ENCODE data around the gene ASH1L.
A peak's percentile ranks its signal among the peaks of the same experiment; 100 is the strongest.

ASH1L gene

GRCh38 chr1:155308493-155309422 is 253.8 kb downstream of the ASH1L start, which contains the start of gene FDPS:
TSS of gene FDPS (plus strand) at chr1:155308866. CDS start at chr1:155309790, 924 bp downstream.
- Mint-ChIP-seq H3K4me3 (peak within 1 kb of the TSS; percentile 98), H3K27me3 (no peaks in the 10 kb centered on the region), H3K36me3 (peaks cover 5% of the 10 kb centered on the region), H3K9me3 (ENCODE audit: low read depth) (no peaks in the 10 kb centered on the region), H3K27ac (peak within 1 kb of the TSS; percentile 98), H3K4me1 (ENCODE audit: low read depth) (peaks cover 24% of the 10 kb centered on the region)

- Mint-ChIP-seq H3K27ac (peak overlapping the region; percentile 83), H3K4me1 (ENCODE audit: low read depth) (peaks cover 23% of the 10 kb centered on the region)
These were observed 255.3 kb downstream of the ASH1L start for GRCh38 chr1:155307247-155307740.

GRCh38 chr1:155305881-155306391 is 256.7 kb downstream of the ASH1L start:
- H3K4me3 Mint-ChIP-seq = no peak overlapping the region
- H3K27ac Mint-ChIP-seq = no peak overlapping the region
- H3K9me3 Mint-ChIP-seq (ENCODE audit: low read depth) = no peaks in the 10 kb centered on the region
- H3K4me1 Mint-ChIP-seq (ENCODE audit: low read depth) = peaks cover 17% of the 10 kb centered on the region
- peaks cover 2% of the 10 kb centered on the region for H3K36me3 Mint-ChIP-seq
- peaks cover 2% of the 10 kb centered on the region for H3K27me3 Mint-ChIP-seq

More at GRCh38 chr1:155307247-155307740, 255.3 kb downstream of the ASH1L start:
- Mint-ChIP-seq H3K27me3 (no peaks in the 10 kb centered on the region), H3K36me3 (peaks cover 2% of the 10 kb centered on the region), H3K9me3 (ENCODE audit: low read depth) (no peaks in the 10 kb centered on the region), H3K4me3 (peak overlapping the region; percentile 65)

- Mint-ChIP-seq H3K9me3 (ENCODE audit: low read depth) (no peaks in the 10 kb centered on the region), H3K27ac (no peak overlapping the region), H3K4me1 (ENCODE audit: low read depth) (peaks cover 11% of the 10 kb centered on the region), H3K36me3 (no peaks in the 10 kb centered on the region), H3K4me3 (no peak overlapping the region), H3K27me3 (peaks cover 2% of the 10 kb centered on the region)
These were observed 258.0 kb downstream of the ASH1L start for GRCh38 chr1:155304558-155305063.

GRCh38 chr1:155301342-155301841 is 261.2 kb downstream of the ASH1L start, which contains the start of gene PKLR:
TSS of gene PKLR (minus strand) at chr1:155301438. CDS start at chr1:155301395, 43 bp downstream.
- no peaks in the 10 kb centered on the region for H3K36me3 Mint-ChIP-seq
- H3K27me3 Mint-ChIP-seq = peaks cover 7% of the 10 kb centered on the region
- H3K4me3 Mint-ChIP-seq = no peak within 1 kb of the TSS
- peak within 1 kb of the TSS; percentile 58 for H3K27ac Mint-ChIP-seq
- no peaks in the 10 kb centered on the region for H3K4me1 Mint-ChIP-seq (ENCODE audit: low read depth)
- H3K9me3 Mint-ChIP-seq (ENCODE audit: low read depth) = no peaks in the 10 kb centered on the region

GRCh38 chr1:155300553-155301329 is 261.9 kb downstream of the ASH1L start:
- Mint-ChIP-seq H3K27me3 (peaks cover 7% of the 10 kb centered on the region), H3K36me3 (no peaks in the 10 kb centered on the region), H3K9me3 (ENCODE audit: low read depth) (no peaks in the 10 kb centered on the region), H3K4me1 (ENCODE audit: low read depth) (peaks cover under 1% of the 10 kb centered on the region), H3K27ac (no peak overlapping the region), H3K4me3 (no peak overlapping the region)

- Mint-ChIP-seq H3K27me3 (peaks cover 10% of the 10 kb centered on the region), H3K9me3 (ENCODE audit: low read depth) (no peaks in the 10 kb centered on the region), H3K4me3 (no peak overlapping the region), H3K27ac (no peak overlapping the region), H3K36me3 (no peaks in the 10 kb centered on the region), H3K4me1 (ENCODE audit: low read depth) (peaks cover 3% of the 10 kb centered on the region)
These were observed 262.6 kb downstream of the ASH1L start for GRCh38 chr1:155300024-155300423.

GRCh38 chr1:155297384-155297783 is 265.2 kb downstream of the ASH1L start:
- Mint-ChIP-seq H3K4me3 (no peak overlapping the region), H3K4me1 (ENCODE audit: low read depth) (peaks cover 7% of the 10 kb centered on the region), H3K27me3 (peaks cover 19% of the 10 kb centered on the region), H3K36me3 (no peaks in the 10 kb centered on the region), H3K27ac (no peak overlapping the region), H3K9me3 (ENCODE audit: low read depth) (no peaks in the 10 kb centered on the region)

- H3K4me3 Mint-ChIP-seq = no peak overlapping the region
- H3K4me1 Mint-ChIP-seq (ENCODE audit: low read depth) = peaks cover 7% of the 10 kb centered on the region
- H3K27me3 Mint-ChIP-seq = peaks cover 19% of the 10 kb centered on the region
- no peaks in the 10 kb centered on the region for H3K36me3 Mint-ChIP-seq
- H3K9me3 Mint-ChIP-seq (ENCODE audit: low read depth) = no peaks in the 10 kb centered on the region
- H3K27ac Mint-ChIP-seq = no peak overlapping the region
These were observed 265.9 kb downstream of the ASH1L start for GRCh38 chr1:155296661-155297060.

- Mint-ChIP-seq H3K4me3 (no peak overlapping the region), H3K27me3 (peaks cover 17% of the 10 kb centered on the region), H3K36me3 (no peaks in the 10 kb centered on the region), H3K27ac (no peak overlapping the region), H3K9me3 (ENCODE audit: low read depth) (no peaks in the 10 kb centered on the region), H3K4me1 (ENCODE audit: low read depth) (peaks cover 7% of the 10 kb centered on the region)
These were observed 266.7 kb downstream of the ASH1L start for GRCh38 chr1:155295942-155296267.

- Mint-ChIP-seq H3K36me3 (no peaks in the 10 kb centered on the region), H3K4me1 (ENCODE audit: low read depth) (peaks cover 7% of the 10 kb centered on the region)
These were observed 267.2 kb downstream of the ASH1L start for GRCh38 chr1:155295183-155295941.

GRCh38 chr1:155294520-155295182 is 268.0 kb downstream of the ASH1L start:
- H3K27ac Mint-ChIP-seq = no peak overlapping the region
- H3K4me1 Mint-ChIP-seq (ENCODE audit: low read depth) = peaks cover 7% of the 10 kb centered on the region
- no peak overlapping the region for H3K4me3 Mint-ChIP-seq
- H3K27me3 Mint-ChIP-seq = peaks cover 17% of the 10 kb centered on the region
- H3K9me3 Mint-ChIP-seq (ENCODE audit: low read depth) = no peaks in the 10 kb centered on the region
- no peaks in the 10 kb centered on the region for H3K36me3 Mint-ChIP-seq

More at GRCh38 chr1:155295183-155295941, 267.2 kb downstream of the ASH1L start:
- Mint-ChIP-seq H3K4me3 (no peak overlapping the region), H3K27me3 (peaks cover 17% of the 10 kb centered on the region), H3K9me3 (ENCODE audit: low read depth) (no peaks in the 10 kb centered on the region), H3K27ac (no peak overlapping the region)

GRCh38 chr1:155293086-155293749 is 269.4 kb downstream of the ASH1L start:
- Mint-ChIP-seq H3K36me3 (no peaks in the 10 kb centered on the region), H3K27ac (no peak overlapping the region), H3K27me3 (peaks cover 17% of the 10 kb centered on the region), H3K4me3 (no peak overlapping the region), H3K4me1 (ENCODE audit: low read depth) (peaks cover 7% of the 10 kb centered on the region), H3K9me3 (ENCODE audit: low read depth) (no peaks in the 10 kb centered on the region)

Data from activated naive CD8-positive, alpha-beta T cell (primary cell).